GM12875 (cell line): ENCODE data around the gene FGF21.

ENCODE experiments used
- H3K4me3 ChIP-seq: one replicate; pipeline ENCODE4 v1.5.1; 2011; ENCODE audit warnings: low read depth, low read length, control low read depth
- TF ChIP-seq, protein P1 (sequence below): IDR thresholded peaks from 2 replicates; pipeline ENCODE4 v1.5.1; 2011; ENCODE audit warnings: low read depth, mild to moderate bottlenecking, control low read depth, inconsistent platforms, low read length, moderate library complexity, borderline replicate concordance; ENCODE audit not compliant: insufficient read depth

Gene FGF21

DNA sequence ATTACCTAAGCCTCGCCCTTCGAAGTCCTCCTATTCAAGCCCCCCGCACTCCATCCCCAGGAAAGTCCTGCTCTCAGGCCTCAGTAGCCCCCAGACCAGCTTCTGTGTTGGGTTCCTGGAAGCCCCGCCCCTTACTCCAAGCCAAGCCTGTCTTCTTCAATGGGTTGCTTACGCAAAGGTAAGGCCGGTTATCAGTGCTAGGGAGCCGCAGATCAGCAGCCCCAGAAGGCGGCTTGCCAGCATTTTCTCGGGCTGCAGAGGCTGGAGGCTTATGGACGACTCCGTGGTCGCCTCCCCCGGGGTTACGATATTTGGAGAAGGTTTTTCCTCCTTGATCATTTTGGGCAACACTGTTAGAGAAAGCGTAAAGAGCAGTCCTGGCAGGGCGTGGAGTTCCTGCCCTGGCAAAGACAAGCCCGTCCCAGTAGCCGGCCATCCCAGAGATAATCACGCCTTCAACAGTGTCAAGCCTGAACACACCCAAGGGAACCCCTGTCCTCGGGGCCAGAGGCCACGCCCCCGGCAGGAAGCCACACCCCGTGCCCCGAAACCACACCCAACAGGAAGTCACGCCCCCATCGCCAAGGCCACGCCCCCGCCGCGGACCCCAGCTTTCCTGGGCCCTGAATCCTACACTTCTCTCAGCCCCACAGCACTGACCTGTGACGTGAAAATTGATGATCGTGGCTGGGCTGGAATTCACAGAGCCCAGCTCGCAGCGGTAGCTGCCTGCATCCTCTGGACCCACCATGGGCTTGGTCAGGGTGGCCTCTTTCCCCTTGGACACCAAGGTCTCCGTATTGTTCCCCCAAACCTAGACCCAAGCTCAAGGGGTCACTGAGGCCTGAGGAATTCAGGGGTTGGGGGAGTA, 14.0 kb upstream of the FGF21 start:
- TF ChIP-seq, protein P1, sequence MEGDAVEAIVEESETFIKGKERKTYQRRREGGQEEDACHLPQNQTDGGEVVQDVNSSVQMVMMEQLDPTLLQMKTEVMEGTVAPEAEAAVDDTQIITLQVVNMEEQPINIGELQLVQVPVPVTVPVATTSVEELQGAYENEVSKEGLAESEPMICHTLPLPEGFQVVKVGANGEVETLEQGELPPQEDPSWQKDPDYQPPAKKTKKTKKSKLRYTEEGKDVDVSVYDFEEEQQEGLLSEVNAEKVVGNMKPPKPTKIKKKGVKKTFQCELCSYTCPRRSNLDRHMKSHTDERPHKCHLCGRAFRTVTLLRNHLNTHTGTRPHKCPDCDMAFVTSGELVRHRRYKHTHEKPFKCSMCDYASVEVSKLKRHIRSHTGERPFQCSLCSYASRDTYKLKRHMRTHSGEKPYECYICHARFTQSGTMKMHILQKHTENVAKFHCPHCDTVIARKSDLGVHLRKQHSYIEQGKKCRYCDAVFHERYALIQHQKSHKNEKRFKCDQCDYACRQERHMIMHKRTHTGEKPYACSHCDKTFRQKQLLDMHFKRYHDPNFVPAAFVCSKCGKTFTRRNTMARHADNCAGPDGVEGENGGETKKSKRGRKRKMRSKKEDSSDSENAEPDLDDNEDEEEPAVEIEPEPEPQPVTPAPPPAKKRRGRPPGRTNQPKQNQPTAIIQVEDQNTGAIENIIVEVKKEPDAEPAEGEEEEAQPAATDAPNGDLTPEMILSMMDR, result no peak
- no peak overlapping the region for H3K4me3 ChIP-seq

- H3K4me3 ChIP-seq, result no peak overlapping the region
- TF ChIP-seq, protein P1, result no peak
These were observed 13.2 kb upstream of the FGF21 start for GRCh38 chr19:48742096-48742495.

DNA sequence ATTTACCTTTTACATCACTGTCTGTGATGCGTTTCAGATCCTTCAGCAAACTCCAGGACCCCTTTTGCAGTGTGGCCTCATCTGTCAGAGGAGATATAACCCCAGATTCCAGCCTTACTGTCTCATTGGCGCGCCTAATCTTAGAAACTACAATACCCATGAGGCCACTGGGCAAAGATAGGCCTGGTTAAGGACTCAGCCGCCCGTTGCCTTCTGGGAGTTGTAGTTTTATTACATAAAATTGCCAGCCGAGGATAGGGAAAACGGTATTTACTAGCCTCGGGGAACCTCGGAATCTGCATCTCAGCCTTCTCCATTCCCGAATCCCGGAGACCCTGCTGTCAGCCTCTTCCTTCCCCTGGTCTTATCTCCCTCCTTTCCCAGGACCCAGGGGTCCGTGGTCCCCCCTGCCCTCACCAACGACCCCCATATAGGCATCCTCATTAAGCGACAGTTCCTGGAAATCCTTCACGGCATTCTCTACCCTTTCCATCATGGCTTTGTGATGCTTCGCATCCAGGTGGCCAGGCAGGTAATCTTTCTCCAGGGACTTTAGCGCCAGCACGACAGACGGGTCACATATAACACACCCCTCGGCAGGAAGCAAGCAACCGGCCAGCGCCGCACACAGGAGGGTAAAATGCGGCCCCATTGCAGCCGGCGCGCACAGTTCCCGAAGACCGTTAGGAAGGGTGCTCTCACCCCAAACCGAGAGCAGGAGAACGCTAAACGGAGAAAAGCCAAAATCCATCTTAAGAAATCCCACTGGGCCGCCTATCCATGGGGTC, 9.9 kb upstream of the FGF21 start:
- TF ChIP-seq, protein P1, result no peak
- H3K4me3 ChIP-seq, result no peak overlapping the region

DNA sequence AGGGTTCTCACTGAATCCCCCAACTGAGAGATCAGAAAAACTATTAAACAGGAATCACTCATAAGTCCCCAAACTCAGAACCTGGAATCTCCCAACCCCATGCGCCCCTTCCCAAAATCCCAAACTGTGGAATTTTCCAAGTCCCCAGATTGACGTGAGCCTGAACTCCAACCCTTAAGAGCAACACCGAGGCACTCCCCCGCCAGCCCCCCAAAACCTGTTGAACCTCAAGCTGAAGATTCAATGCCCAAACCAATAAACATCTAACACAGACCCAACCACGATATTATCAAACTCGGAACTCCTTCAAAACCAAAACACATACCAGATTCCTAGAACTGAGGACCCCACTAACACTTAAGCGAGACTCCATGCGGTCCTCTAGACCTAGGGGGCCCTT, 9.2 kb upstream of the FGF21 start:
- TF ChIP-seq, protein P1, result no peak
- H3K4me3 ChIP-seq, result no peak overlapping the region

DNA sequence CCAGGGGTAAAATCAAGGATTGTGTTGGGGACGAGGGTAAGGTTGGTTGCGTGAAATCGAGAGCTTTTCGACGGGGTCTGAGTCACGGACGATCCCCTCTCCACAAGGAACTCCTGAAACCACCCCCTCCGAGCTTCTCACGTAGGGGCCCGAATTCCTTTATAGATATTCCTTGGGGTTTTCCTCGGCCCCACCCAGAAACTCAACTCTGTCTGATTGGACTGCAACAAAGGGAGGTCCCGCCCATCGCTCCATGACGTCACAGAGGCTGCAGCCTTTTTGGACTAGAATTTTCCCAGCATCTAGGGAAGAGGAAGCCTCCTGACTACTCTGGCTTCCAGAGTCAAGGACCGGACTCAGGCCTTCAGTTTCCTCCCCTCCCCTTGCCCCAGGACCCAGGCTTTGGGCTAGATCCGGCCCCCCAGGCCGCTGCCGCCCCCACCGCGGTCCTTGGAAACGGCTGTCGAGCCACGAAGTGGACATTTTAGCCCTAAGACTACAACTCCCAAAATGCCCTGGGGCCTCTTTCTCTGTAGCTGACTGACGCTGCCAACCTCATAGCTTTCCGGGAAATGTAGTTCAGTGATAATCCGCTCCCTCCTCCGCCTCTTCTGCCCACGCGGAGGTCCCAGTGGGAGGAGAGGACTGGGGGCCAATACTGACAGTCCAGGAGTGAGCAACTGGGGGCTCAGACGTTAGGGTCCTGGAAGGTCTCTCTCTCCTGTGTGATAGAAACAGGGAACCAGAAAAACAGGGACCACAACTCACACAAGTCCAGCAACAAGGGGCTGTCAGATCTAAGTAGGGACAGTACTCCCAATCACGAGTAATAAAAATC, 8.4 kb upstream of the FGF21 start, which contains the start of gene IZUMO1:
Gene IZUMO1 (minus strand): TSS at position 172 of the 838 bp plus-strand sequence. CDS start 1,050 bp downstream, outside the sequence.
- TF ChIP-seq, protein P1, result no peak
- no peak within 1 kb of the TSS for H3K4me3 ChIP-seq

GRCh38 chr19:48749571-48750198, 5.6 kb upstream of the FGF21 start:
- TF ChIP-seq, protein P1, result no peak
- no peak overlapping the region for H3K4me3 ChIP-seq
